GM23338 (cell line): ENCODE measurements around the gene THSD4. TPM values are rescaled to one million over a fixed set of nuclear protein-coding genes. Genes with fewer than 3 reads are reported as not detected.

ENCODE experiments used
- EZH2 ChIP-seq: fragments of 200-600 bp; sonication (generic); IDR thresholded peaks from one replicate; pipeline ENCODE4 v1.8.0; 2017; ENCODE audit warnings: antibody characterized with exemption, mild to moderate bottlenecking, low read depth; ENCODE audit not compliant: unreplicated experiment
- JUNB ChIP-seq: IDR thresholded peaks from one replicate; pipeline ENCODE4 v1.6.1; 2016; ENCODE audit warnings: antibody characterized with exemption; ENCODE audit not compliant: unreplicated experiment
- STAT1 ChIP-seq: IDR thresholded peaks from one replicate; pipeline ENCODE4 v1.6.1; 2016; ENCODE audit warnings: antibody characterized with exemption; ENCODE audit not compliant: unreplicated experiment
- polyA plus RNA-seq: library from polyadenylated mRNA; unstranded; fragments of >200 nt; fragmentation: Nextera tagmentation; extraction: Ambion mirVana; gene quantifications from 2 replicates; pipeline ENCODE4 v1.2.1, GENCODE V29; 2016
- total RNA-seq: library from RNA; depleted of rRNA; stranded (reverse); fragments of >200 nt; shearing (Covaris generic); gene quantifications from 2 replicates; pipeline ENCODE4 v1.2.3, GENCODE V29; 2014
- TF ChIP-seq, protein P1 (sequence below): IDR thresholded peaks from one replicate; pipeline ENCODE4 v1.6.1; 2018; ENCODE audit warnings: antibody characterized with exemption; ENCODE audit not compliant: unreplicated experiment
- TF ChIP-seq, protein P2 (sequence below): fragments of 250-450 bp; sonication (Bioruptor Pico); IDR thresholded peaks from 2 replicates; pipeline ENCODE4 v1.5.0; 2020; ENCODE audit warnings: mild to moderate bottlenecking, moderate library complexity

THSD4 gene
- total and polyA plus RNA-seq, 2 experiments from 2014 or later = 2.0 to 7.4 TPM

DNA sequence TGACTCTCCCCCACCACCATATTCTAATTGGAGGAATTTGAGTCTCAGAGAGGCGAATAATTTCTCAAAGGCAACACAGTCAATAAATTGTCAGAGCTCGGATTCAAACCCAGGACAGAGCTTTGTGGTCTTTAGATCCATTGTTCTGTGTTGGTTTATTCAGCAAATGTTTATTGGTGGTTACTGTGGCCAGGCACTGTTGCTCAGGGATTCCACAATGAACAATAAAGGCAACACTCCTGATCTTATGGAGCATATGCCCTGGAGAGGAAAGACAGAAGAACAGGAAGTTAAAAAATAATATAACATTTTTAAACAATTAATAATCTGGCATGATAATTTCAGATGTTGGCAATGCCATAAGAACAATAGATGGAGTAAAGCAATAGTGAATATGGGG, 403.4 kb downstream of the THSD4 start (continued):
- TF ChIP-seq, protein P1, sequence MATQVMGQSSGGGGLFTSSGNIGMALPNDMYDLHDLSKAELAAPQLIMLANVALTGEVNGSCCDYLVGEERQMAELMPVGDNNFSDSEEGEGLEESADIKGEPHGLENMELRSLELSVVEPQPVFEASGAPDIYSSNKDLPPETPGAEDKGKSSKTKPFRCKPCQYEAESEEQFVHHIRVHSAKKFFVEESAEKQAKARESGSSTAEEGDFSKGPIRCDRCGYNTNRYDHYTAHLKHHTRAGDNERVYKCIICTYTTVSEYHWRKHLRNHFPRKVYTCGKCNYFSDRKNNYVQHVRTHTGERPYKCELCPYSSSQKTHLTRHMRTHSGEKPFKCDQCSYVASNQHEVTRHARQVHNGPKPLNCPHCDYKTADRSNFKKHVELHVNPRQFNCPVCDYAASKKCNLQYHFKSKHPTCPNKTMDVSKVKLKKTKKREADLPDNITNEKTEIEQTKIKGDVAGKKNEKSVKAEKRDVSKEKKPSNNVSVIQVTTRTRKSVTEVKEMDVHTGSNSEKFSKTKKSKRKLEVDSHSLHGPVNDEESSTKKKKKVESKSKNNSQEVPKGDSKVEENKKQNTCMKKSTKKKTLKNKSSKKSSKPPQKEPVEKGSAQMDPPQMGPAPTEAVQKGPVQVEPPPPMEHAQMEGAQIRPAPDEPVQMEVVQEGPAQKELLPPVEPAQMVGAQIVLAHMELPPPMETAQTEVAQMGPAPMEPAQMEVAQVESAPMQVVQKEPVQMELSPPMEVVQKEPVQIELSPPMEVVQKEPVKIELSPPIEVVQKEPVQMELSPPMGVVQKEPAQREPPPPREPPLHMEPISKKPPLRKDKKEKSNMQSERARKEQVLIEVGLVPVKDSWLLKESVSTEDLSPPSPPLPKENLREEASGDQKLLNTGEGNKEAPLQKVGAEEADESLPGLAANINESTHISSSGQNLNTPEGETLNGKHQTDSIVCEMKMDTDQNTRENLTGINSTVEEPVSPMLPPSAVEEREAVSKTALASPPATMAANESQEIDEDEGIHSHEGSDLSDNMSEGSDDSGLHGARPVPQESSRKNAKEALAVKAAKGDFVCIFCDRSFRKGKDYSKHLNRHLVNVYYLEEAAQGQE = no peak
- TF ChIP-seq JUNB (no peak), STAT1 (no peak), EZH2 (no peak)
- TF ChIP-seq, protein P2, sequence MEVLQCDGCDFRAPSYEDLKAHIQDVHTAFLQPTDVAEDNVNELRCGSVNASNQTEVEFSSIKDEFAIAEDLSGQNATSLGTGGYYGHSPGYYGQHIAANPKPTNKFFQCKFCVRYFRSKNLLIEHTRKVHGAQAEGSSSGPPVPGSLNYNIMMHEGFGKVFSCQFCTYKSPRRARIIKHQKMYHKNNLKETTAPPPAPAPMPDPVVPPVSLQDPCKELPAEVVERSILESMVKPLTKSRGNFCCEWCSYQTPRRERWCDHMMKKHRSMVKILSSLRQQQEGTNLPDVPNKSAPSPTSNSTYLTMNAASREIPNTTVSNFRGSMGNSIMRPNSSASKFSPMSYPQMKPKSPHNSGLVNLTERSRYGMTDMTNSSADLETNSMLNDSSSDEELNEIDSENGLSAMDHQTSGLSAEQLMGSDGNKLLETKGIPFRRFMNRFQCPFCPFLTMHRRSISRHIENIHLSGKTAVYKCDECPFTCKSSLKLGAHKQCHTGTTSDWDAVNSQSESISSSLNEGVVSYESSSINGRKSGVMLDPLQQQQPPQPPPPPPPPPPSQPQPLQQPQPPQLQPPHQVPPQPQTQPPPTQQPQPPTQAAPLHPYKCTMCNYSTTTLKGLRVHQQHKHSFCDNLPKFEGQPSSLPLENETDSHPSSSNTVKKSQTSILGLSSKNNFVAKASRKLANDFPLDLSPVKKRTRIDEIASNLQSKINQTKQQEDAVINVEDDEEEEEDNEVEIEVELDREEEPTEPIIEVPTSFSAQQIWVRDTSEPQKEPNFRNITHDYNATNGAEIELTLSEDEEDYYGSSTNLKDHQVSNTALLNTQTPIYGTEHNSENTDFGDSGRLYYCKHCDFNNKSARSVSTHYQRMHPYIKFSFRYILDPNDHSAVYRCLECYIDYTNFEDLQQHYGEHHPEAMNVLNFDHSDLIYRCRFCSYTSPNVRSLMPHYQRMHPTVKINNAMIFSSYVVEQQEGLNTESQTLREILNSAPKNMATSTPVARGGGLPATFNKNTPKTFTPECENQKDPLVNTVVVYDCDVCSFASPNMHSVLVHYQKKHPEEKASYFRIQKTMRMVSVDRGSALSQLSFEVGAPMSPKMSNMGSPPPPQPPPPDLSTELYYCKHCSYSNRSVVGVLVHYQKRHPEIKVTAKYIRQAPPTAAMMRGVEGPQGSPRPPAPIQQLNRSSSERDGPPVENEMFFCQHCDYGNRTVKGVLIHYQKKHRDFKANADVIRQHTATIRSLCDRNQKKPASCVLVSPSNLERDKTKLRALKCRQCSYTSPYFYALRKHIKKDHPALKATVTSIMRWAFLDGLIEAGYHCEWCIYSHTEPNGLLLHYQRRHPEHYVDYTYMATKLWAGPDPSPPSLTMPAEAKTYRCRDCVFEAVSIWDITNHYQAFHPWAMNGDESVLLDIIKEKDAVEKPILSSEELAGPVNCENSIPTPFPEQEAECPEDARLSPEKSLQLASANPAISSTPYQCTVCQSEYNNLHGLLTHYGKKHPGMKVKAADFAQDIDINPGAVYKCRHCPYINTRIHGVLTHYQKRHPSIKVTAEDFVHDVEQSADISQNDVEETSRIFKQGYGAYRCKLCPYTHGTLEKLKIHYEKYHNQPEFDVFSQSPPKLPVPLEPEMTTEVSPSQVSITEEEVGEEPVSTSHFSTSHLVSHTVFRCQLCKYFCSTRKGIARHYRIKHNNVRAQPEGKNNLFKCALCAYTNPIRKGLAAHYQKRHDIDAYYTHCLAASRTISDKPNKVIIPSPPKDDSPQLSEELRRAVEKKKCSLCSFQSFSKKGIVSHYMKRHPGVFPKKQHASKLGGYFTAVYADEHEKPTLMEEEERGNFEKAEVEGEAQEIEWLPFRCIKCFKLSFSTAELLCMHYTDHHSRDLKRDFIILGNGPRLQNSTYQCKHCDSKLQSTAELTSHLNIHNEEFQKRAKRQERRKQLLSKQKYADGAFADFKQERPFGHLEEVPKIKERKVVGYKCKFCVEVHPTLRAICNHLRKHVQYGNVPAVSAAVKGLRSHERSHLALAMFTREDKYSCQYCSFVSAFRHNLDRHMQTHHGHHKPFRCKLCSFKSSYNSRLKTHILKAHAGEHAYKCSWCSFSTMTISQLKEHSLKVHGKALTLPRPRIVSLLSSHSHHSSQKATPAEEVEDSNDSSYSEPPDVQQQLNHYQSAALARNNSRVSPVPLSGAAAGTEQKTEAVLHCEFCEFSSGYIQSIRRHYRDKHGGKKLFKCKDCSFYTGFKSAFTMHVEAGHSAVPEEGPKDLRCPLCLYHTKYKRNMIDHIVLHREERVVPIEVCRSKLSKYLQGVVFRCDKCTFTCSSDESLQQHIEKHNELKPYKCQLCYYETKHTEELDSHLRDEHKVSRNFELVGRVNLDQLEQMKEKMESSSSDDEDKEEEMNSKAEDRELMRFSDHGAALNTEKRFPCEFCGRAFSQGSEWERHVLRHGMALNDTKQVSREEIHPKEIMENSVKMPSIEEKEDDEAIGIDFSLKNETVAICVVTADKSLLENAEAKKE (CRISPR knock-in tag) = no peak
